ENCODE results near the gene AHCTF1.

DNA sequence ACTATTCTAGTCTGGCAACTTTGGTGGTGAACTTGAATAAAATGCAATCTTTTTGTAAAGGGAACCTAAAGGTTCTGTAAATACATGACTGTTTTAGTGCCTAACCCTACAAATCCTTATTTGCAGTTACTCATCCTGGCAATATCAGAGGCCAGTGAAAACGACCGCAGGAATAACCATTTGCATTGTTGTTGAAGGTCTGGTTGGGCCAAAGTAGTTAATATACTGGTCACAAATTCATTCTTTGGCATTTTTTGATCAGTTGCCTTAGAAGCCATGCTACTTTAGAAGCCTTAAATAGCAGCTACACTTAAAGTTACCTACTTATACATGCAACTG lies 93.7 kb downstream of the AHCTF1 start:
- TF ChIP-seq, protein P1, sequence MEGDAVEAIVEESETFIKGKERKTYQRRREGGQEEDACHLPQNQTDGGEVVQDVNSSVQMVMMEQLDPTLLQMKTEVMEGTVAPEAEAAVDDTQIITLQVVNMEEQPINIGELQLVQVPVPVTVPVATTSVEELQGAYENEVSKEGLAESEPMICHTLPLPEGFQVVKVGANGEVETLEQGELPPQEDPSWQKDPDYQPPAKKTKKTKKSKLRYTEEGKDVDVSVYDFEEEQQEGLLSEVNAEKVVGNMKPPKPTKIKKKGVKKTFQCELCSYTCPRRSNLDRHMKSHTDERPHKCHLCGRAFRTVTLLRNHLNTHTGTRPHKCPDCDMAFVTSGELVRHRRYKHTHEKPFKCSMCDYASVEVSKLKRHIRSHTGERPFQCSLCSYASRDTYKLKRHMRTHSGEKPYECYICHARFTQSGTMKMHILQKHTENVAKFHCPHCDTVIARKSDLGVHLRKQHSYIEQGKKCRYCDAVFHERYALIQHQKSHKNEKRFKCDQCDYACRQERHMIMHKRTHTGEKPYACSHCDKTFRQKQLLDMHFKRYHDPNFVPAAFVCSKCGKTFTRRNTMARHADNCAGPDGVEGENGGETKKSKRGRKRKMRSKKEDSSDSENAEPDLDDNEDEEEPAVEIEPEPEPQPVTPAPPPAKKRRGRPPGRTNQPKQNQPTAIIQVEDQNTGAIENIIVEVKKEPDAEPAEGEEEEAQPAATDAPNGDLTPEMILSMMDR (conservative IDR thresholded peaks at IDR 0.05; ENCODE audit: low read depth, low read length): no peak
- TF ChIP-seq EZH2 (IDR thresholded peaks at IDR 0.05; ENCODE audit: borderline replicate concordance, low read depth, low read length, poor library complexity, severe bottlenecking): no peak

Measured in A673 (cell line).